Breast epithelium (tissue), 4 donors: ENCODE data around the gene CS. TPM values are rescaled to one million over a fixed set of nuclear protein-coding genes. Genes with fewer than 3 reads are reported as not detected.

ENCODE experiments used
- DNase-seq, 2 donors: peaks; one replicate each; pipeline ENCODE4 v3.0.0-alpha.2; 2019; ENCODE audit warnings: low spot score in 2 of 2
- H3K27ac ChIP-seq, 2 donors: fragments of 200-600 bp; sonication (generic) in 1 of 2; one replicate each; pipeline ENCODE4 v1.5.1; 2016 to 2019; ENCODE audit warnings: mild to moderate bottlenecking in 1 of 2
- H3K27me3 ChIP-seq, 2 donors: fragments of 200-600 bp; sonication (generic) in 1 of 2; one replicate each; pipeline versions ENCODE4 v1.5.1 to v1.6.0; 2017 to 2019; ENCODE audit warnings: control low read depth in 1 of 2, mild to moderate bottlenecking in 1 of 2
- H3K36me3 ChIP-seq: fragments of 200-600 bp; one replicate; pipeline ENCODE4 v1.5.1; 2019
- H3K4me1 ChIP-seq, 2 donors: fragments of 200-600 bp; sonication (generic); one replicate each; pipeline ENCODE4 v1.5.1; 2016 to 2019; ENCODE audit warnings: control low read depth in 1 of 2
- H3K4me3 ChIP-seq, 3 donors: fragments of 200-600 bp; sonication (generic); 1 replicate in 2 of 3; 2 replicates in 1 of 3; pipeline ENCODE4 v1.5.1; 2016 to 2019; ENCODE audit warnings: mild to moderate bottlenecking in 3 of 3, moderate library complexity in 2 of 3
- H3K9me3 ChIP-seq, 2 donors: fragments of 200-600 bp; sonication (generic) in 1 of 2; one replicate each; pipeline ENCODE4 v1.5.1; 2016 to 2019; ENCODE audit warnings: control low read depth in 1 of 2
- CTCF ChIP-seq, 3 donors: fragments of 450-650 bp; IDR thresholded peaks; one replicate each; pipeline ENCODE4 v1.5.1; 2016 to 2017; ENCODE audit warnings: antibody characterized with exemption in 3 of 3, mild to moderate bottlenecking in 3 of 3, moderate library complexity in 3 of 3
- POLR2A ChIP-seq: fragments of 450-650 bp; IDR thresholded peaks from one replicate; pipeline ENCODE4 v1.6.1; 2016; ENCODE audit warnings: antibody characterized with exemption, mild to moderate bottlenecking, moderate library complexity
- POLR2AphosphoS5 ChIP-seq, 3 donors: sonication (generic); formaldehyde crosslinking; IDR thresholded peaks; one replicate each; pipeline ENCODE4 v1.6.1; 2017; ENCODE audit warnings: antibody characterized with exemption in 3 of 3
- intact Hi-C: fragments of 100-400 bp; cut with DNase I; formaldehyde crosslinking; loops from one replicate; pipeline ENCODE4 v1.15.1; 2023; ENCODE audit warnings: low total_unique reads
- total RNA-seq, 3 donors: library from RNA; depleted of rRNA; stranded (reverse); fragments of >200 nt; gene quantifications; one replicate each; pipeline ENCODE4 v1.1.0, GENCODE V29; 2016

The CS gene
- total RNA-seq, 3 donors from 2014 or later, result 79.2 to 132 (median 103) TPM

DNA sequence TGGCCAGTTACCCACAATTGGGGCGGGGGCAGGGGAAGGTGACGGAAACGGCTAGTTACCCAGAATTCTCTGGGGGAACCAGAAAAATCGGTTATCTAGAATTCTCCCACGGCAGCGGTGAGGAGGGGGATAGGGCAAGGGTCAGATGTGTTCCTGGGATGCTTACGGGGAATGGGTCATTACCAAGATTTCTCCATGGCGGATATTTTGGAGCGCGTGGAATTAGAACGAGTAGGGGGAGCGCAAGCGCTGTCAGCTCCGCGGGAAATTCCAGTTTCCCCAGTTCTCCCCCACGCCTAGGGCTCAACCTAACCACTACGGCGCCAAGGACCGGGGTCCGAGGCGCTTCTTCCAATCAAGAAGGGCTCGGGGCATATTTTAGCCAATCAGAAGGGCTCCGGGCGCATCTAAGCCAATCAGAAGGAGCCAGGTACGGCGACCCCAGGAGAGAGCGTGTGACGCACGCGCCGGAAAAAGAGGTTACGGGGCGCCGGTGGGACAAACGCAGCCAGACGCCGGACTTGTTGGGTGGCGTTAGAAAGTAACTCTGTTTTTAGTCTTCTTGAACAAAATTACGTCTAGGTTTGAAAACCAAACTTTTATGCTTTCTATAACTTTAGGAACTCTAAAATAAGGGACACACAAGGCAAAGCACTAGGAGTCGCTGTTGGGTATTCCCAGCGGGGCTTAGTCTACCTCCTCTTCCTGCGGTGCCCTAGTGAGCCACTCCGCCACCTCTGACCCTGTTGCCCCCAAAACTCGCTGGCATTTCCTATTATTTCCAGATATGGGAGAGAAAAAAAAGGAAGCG is 33.8 kb upstream of the CS start, which contains the start of gene PAN2:
PAN2 (minus strand) TSS at position 322 of the 811 bp plus-strand sequence. CDS start 906 bp downstream, outside the sequence.
- TF ChIP-seq POLR2A, result peak; percentile 79
- TF ChIP-seq CTCF (IDR thresholded peaks at IDR 0.05), result peak; percentile 28 to 71 (median 65)
- peak; percentile 85 to 94 (median 88) for TF ChIP-seq POLR2AphosphoS5 (IDR thresholded peaks at IDR 0.05)
- intact Hi-C loops, result no loop called here

DNA sequence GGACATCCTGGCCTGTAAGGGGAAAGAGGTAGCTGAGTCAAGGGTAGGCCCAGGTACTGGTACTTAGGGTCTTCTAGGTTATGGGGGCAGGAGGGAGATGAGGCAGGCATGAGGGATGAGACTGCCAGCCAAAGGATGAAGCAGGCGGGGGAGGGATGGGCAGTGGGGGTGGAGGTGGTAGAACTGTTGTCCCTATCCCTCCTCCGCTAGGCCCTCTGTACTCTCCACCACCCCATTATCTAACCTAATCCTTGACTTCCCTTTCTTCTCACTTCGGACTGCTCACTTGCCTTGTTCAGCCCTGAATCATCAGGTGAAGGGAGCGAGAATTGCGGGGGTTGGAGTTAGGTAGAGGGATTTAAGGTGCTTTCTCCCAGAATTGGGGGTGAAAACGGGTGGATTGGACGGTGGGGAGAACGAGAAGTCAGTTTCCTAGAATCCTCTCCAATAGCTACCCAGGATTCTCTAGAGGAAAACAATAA is 33.1 kb upstream of the CS start:
- no peak for DNase-seq
- intact Hi-C loops, result no loop called here

More for the DNA sequence above, 33.8 kb upstream of the CS start, which contains the start of gene PAN2:
- DNase-seq, result peak; percentile 95 to 98
- Histone ChIP-seq H3K4me1 (no peaks in the 10 kb centered on the region), H3K36me3 (no peaks in the 10 kb centered on the region), H3K4me3 (peak within 1 kb of the TSS; percentile 50 to 65 (median 60)), H3K27ac (peak within 1 kb of the TSS; percentile 91 to 97), H3K27me3 (no peaks in the 10 kb centered on the region), H3K9me3 (no peaks in the 10 kb centered on the region)

GRCh38 chr12:56332512-56333196 is 32.5 kb upstream of the CS start:
- H3K27me3 ChIP-seq, result no peaks in the 10 kb centered on the region
- no peak for TF ChIP-seq POLR2AphosphoS5 (IDR thresholded peaks at IDR 0.05)
- no peak for TF ChIP-seq POLR2A
- TF ChIP-seq CTCF (IDR thresholded peaks at IDR 0.05), result no peak
- intact Hi-C loops, result no loop called here
- peak overlapping the region; percentile 50 to 65 (median 60) for H3K4me3 ChIP-seq
- no peak for DNase-seq
- no peaks in the 10 kb centered on the region for H3K36me3 ChIP-seq
- H3K27ac ChIP-seq, result peak overlapping the region; percentile 91 to 97
- no peaks in the 10 kb centered on the region for H3K9me3 ChIP-seq
- H3K4me1 ChIP-seq, result no peaks in the 10 kb centered on the region

More for the DNA sequence above, 33.1 kb upstream of the CS start:
- H3K27ac ChIP-seq, result peak overlapping the region; percentile 91 to 97
- no peaks in the 10 kb centered on the region for H3K27me3 ChIP-seq
- H3K4me1 ChIP-seq, result no peaks in the 10 kb centered on the region
- H3K4me3 ChIP-seq, result peak overlapping the region; percentile 50 to 65 (median 60)
- H3K36me3 ChIP-seq, result no peaks in the 10 kb centered on the region
- TF ChIP-seq POLR2AphosphoS5 (IDR thresholded peaks at IDR 0.05) (no peak), CTCF (IDR thresholded peaks at IDR 0.05) (no peak), POLR2A (no peak)
- no peaks in the 10 kb centered on the region for H3K9me3 ChIP-seq

DNA sequence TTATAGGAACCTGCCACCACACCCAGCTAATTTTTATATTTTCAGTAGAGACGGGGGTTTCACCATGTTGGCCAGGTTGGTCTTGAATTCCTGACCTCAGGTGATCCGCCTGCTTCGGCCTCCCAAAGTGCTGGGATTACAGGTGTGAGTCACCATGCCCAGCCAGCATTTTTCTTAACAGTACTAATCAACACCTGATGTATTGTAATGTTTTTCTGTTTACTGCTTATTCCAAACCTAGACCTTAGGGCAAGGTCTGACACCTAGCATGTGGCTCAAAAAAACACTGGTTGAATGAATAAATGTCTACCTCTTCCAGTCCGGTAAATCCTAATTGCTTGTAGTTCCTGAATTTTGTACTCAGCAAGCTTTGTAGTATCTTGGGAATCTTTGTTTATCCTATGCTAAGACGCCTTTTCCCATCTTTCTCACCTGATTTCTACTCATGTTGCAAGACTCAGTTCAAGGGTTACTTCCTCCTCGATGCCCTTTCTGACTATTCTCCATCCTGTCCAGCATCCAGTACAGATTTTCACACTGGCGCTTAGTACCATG is 30.9 kb upstream of the CS start:
- TF ChIP-seq POLR2AphosphoS5 (IDR thresholded peaks at IDR 0.05), result no peak
- TF ChIP-seq CTCF (IDR thresholded peaks at IDR 0.05), result no peak
- TF ChIP-seq POLR2A, result no peak
- no peaks in the 10 kb centered on the region for H3K9me3 ChIP-seq
- H3K4me3 ChIP-seq, result no peak overlapping the region
- no peaks in the 10 kb centered on the region for H3K27me3 ChIP-seq
- no peaks in the 10 kb centered on the region for H3K4me1 ChIP-seq
- H3K36me3 ChIP-seq, result no peaks in the 10 kb centered on the region
- intact Hi-C loops, result no loop called here
- no peak overlapping the region for H3K27ac ChIP-seq
- DNase-seq, result no peak
